ENCODE measurements around the gene TMIGD3.

Gene TMIGD3

DNA sequence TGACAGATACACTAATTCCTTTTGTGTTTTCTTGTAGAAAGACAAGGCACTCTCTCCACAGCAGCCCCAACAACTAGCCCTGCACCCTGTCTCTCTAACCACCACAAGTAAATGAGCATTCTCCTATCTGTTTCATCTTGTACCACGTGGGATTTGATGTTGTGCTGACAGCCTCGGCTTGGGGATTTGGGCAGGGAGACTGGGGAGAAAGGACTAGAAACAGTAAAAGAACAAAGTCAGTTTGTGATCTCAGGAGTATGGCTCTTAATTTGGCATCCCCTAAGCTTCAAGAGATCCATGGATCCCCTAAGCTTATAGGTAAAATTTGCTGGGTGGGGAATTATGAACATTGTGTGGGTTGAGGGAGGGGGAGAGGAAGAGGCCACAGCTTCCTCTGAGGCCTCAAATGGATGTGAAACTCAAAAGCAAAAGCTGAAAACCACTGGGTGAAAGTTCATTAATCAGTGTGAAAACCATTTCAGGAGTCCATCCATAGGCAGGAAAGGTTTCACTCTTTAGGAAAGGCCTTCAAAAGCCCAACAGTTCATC is 26.6 kb downstream of the TMIGD3 start:
- no peak overlapping the region for H3K4me3 ChIP-seq (ENCODE audit: low read length)
- no peak for TF ChIP-seq CTCF (conservative IDR thresholded peaks at IDR 0.05; ENCODE audit: low read depth, low read length)
- DNase-seq (ENCODE audit: low read depth), result no peak

- no peak overlapping the region for H3K4me3 ChIP-seq (ENCODE audit: low read length)
- no peak for TF ChIP-seq CTCF (conservative IDR thresholded peaks at IDR 0.05; ENCODE audit: low read depth, low read length)
- no peak for DNase-seq (ENCODE audit: low read depth)
Measured at GRCh38 chr1:111476214-111476613, 27.2 kb downstream of the TMIGD3 start.

DNA sequence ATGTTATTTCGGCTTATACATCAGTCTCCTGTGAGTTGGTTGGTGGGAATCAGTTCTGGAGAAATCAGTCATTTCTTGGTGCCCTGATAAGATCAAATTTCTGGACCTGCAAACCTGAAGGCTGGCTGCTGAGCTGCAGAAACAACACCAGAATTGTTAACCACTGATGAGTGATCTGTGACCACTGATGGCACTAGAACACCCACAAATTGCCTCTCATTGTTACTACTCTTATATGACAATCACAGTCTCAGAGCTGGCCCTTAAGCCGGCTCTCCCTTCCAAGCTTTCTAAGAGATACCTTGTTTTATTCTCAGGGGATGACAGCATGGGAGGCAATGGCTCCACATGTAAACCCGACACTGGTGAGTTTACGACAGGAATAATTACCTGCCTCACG is 27.7 kb downstream of the TMIGD3 start:
- TF ChIP-seq CTCF (conservative IDR thresholded peaks at IDR 0.05; ENCODE audit: low read depth, low read length), result no peak
- no peak for DNase-seq (ENCODE audit: low read depth)
- no peak overlapping the region for H3K4me3 ChIP-seq (ENCODE audit: low read length)

DNA sequence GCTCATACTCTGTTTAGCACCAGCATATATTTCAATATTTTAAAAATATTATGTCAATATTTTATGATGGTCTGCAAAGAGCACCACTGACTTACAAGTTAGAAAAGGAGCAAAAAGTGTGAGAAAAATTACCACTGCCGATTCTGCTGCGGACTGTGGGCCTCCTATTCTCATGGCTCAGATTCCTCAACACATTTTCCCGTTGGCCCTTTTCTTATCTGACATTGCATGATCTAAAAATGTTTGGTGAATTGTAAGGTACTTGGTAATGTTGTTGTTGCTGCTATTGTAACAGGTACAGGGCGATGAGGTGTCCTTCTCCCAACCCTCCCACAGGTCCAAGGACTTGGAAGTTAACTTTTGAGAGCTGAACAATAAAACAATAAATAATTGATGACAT is 28.9 kb downstream of the TMIGD3 start:
- no peak for TF ChIP-seq CTCF (conservative IDR thresholded peaks at IDR 0.05; ENCODE audit: low read depth, low read length)
- DNase-seq (ENCODE audit: low read depth), result no peak
- no peak overlapping the region for H3K4me3 ChIP-seq (ENCODE audit: low read length)

DNA sequence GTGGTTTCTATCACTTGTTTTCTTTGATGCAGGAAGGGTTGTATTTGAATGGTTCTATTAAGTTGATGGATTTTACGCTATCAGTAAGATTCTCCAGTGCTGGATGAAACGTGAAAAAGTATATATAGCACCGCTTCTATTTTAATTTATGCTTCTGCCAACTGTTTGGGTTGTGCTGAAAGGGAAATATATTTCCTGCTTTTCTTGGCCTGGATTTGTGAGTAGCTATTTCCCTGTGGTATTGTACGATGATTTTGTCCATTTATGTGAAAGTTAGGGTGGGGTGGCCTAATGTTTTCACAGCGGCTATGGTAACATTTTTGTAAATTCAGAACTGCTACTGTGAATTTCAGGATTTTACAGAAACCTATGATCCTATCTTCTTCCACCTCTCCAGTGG is 29.3 kb downstream of the TMIGD3 start:
- no peak for DNase-seq (ENCODE audit: low read depth)
- H3K4me3 ChIP-seq (ENCODE audit: low read length), result no peak overlapping the region
- TF ChIP-seq CTCF (conservative IDR thresholded peaks at IDR 0.05; ENCODE audit: low read depth, low read length), result no peak

DNA sequence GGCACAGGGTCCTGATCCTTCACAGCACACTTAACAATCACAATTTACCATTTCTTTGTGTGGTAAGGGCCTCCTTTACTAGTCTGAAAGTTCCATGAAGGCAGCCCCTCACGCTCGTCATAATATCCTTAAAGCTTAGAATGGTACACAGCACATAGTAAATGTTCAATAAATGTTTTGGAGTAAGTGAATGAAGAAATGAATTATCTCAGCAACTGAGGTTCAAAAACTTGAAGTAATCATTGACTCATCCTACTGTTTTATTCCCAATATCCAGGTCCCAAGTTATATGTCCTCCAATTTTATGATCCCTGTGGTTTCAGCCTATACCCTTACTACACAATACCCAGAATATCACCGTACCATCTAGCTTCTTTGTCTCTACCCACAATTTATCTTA is 31.9 kb downstream of the TMIGD3 start:
- TF ChIP-seq CTCF (conservative IDR thresholded peaks at IDR 0.05; ENCODE audit: low read depth, low read length), result no peak
- H3K4me3 ChIP-seq (ENCODE audit: low read length), result no peak overlapping the region
- DNase-seq (ENCODE audit: low read depth), result no peak

DNA sequence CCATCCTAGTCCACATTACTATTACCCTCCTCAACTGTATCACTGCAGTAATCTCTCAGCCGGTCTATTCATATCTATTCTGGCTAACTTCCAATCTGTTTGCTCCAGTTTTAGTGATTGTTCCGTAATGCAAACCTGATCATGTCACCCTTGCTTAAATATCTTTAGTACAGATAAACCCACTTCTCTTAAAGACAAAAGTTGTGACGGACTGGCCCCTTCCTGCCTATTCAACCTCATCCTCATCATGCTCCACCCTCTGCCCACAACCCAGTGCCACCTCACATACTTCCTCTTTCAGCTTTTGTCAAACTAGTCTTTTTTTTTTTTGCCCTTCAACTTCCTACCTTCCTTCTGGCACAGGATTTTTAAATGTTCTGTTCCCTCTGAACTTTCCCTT is 32.4 kb downstream of the TMIGD3 start:
- no peak for DNase-seq (ENCODE audit: low read depth)
- no peak for TF ChIP-seq CTCF (conservative IDR thresholded peaks at IDR 0.05; ENCODE audit: low read depth, low read length)
- no peak overlapping the region for H3K4me3 ChIP-seq (ENCODE audit: low read length)

Data from retinal pigment epithelial cell (primary cell).